Epithelial cell of prostate (primary cell): ENCODE measurements around the gene AANAT.

Experiments
- DNase-seq: peaks from one replicate; pipeline ENCODE4 v3.0.0-alpha.2; 2011; ENCODE audit warnings: low read depth, low spot score
- H3K27ac ChIP-seq: fragments of 450-650 bp; 2 replicates; pipeline ENCODE4 v1.5.1; 2017; ENCODE audit warnings: mild to moderate bottlenecking

The AANAT gene

DNA sequence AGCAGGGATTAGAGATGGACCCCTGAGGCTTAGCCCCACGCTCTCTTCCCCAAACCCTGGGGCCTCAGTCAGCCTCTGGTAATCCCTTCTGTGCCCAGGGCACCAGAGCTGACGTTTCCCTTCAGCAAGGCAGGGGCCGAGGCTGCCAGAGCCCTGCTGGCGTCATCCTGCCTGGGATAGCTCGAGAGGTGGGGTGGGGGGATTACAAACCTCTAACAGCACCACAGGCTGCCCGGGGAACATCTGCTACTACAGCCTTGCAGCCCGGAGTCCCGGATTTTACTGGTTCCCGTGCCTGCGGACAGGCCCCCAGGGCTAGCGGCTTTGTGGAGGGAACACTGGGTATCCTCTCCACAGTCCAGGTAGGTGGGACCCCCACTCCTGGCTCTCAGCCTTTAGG lies at the start of gene AANAT:
Gene AANAT (plus strand): TSS at position 238 of the 400 bp plus-strand sequence. CDS start 1,144 bp downstream, outside the sequence.
- no peak within 1 kb of the TSS for H3K27ac ChIP-seq
- DNase-seq: no peak

DNA sequence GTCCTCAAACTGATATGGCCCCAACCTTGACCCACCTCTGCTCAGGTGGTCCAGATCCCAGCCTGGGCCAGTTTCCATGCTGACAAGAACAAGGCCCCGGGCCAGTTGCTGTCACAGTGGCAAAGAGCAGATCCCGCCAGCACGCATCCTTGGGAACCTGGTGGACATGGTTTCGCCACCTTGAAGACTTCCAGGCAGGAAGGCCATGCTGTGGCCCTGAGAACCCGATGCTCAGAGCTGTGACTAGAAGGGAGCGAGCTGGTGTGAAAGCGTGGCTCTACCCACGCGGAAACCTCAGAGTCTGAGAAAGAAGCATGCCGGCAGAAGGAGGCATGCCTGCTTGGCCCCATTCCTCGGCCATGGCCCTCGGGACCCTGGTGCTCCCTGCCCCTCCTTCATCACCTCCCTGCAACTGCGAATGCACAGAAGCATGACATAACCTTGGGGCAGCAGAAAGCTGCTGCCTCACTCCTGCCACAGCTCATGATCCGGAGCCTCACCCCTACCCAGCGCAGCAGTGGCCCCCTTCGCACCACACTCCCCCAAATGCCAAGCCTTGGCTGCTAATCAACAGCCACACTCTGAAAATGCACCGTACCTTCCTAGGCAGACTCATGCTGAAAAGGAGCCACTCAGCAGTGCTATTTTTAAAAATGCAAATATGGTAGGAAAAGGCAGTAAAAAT lies 47.7 kb upstream of the AANAT start:
- DNase-seq: no peak
- no peak overlapping the region for H3K27ac ChIP-seq

GRCh38 chr17:76420356-76421043 lies 46.9 kb upstream of the AANAT start:
- H3K27ac ChIP-seq: no peak overlapping the region
- no peak for DNase-seq

- H3K27ac ChIP-seq: no peak overlapping the region
- DNase-seq: no peak
These were observed 46.4 kb upstream of the AANAT start for GRCh38 chr17:76421044-76421407.

DNA sequence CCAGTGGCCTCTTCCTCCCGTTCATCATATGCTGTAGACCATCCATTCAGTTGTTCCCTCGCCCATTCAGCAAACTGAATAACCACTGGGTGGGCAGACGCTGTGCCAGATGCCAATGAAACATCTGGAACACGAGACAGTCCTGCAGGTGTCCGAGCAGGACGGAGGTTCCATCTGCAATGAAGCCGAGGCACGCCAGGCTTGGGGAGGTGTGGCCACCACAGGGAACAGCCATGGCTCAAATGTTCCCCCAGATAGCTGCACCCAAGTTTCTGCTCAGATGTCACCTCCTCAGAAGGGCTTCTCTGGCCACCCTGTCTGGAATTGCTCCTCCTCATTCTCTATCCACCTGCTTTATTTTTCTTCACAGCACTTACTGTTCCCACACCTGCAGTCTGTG lies 45.0 kb upstream of the AANAT start:
- no peak overlapping the region for H3K27ac ChIP-seq
- DNase-seq: no peak

GRCh38 chr17:76422860-76423259 lies 44.5 kb upstream of the AANAT start:
- no peak for DNase-seq
- H3K27ac ChIP-seq: no peak overlapping the region

DNA sequence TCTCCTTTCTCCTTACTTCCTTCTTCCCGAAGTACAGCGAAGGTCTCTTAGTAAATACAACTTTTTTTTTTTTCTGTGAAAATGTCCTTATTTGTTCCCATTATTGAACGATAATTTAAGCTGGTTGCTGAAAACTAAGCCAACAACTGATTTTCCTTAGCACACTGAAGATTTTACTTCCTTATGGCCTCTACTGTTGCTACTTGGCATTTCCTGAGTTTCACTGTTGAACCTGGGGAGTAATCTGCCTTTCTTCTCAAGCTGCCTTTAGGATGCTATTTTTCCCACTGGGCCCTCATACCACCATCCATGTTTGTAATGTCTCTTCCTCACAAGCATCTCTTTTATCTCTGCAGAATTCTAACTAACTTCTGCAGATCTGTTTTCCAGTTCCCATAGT lies 40.5 kb upstream of the AANAT start:
- DNase-seq: no peak

DNA sequence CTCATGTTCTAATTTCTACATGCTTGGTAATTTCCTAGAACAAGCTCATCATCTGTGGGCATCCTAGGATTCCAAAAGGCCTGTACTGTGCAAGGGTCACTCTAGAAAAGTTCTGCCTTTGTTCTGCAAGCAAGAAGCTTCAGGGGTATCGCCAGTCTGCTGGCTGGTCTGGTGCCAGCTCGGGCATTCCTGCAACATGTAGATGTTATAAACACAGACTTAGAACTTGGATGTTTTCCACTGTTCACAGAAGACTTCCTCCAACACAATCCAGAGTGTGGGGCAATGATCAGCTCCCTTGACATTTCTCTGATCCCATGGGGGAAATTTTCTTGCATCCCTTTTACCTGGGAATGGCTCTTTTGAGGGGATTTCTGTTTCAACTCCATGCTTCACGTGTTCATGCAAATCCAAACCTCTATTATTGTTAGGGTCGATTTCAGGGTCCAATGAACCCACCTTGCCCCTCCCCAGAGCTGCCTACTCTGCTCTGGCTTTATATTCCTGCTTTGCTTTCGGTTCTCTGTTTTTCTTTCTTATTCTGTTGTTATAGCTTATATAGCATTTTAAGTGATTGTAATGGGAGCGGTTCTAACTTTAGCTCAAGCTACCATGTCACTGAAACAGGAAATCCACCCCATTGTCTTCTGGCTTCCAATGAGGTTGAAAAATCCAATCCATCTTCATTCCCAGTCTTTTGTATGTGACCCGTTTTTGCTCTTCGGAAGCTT lies 39.7 kb upstream of the AANAT start:
- H3K27ac ChIP-seq: no peak overlapping the region
- no peak for DNase-seq

More for the DNA sequence above, 40.5 kb upstream of the AANAT start:
- no peak overlapping the region for H3K27ac ChIP-seq

DNA sequence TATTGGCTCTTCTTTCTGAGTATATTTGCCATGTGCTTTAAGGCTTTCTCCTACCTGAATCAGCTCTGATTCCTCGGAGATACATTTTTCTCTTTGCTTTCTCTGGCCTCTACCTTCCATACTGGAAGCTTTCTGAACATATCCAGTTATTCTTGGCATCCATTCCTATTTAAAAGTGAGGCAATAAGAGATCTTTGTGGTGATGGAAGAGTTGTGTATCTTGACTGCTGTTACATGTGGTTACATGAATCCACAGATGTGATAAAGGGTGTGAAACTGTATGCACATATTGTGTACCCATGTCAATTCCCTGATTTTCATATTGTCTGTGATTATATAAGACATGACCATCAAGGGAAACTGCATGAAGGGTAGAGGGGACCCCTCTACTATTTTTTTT lies 38.9 kb upstream of the AANAT start:
- no peak for DNase-seq
- no peak overlapping the region for H3K27ac ChIP-seq

DNA sequence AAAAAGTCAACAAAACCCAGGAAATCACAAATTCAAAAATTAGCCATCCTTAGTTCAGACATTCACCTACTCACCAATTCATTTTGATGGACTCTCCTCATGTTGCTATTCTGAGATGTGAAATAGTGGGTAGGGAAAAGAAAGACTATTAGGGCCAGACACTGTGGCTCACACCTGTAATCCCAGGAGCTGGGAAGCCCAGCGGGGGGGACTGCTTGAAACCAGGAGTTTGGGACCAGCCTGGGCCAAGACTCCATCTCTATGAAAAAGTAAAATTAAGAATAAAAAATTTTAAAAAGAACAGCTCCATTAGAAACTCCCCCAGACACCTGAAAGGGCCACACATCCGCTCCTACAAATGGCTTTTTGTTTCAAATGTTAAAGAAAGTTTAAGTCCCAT lies 35.9 kb upstream of the AANAT start:
- DNase-seq: no peak
- no peak overlapping the region for H3K27ac ChIP-seq

DNA sequence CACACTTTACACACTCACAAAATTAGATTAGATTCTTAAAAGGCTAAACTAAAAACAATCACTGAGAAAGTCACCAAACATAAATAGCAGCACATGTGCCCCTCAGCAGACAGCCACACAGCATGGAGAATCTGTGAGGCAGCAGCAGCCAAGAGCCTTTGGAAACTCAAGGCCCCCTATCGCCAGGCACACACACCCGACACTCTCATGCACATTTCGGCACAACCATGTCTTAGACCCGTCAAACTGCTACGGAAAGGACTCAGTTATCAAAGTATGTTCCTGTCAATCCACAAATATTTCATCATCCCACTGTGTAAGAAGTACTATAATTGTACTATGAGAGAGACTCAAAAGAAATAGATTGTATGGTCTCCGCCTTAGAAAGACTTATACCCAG lies 35.4 kb upstream of the AANAT start:
- DNase-seq: no peak
- H3K27ac ChIP-seq: no peak overlapping the region

GRCh38 chr17:76432712-76433336 lies 34.6 kb upstream of the AANAT start:
- no peak for DNase-seq

DNA sequence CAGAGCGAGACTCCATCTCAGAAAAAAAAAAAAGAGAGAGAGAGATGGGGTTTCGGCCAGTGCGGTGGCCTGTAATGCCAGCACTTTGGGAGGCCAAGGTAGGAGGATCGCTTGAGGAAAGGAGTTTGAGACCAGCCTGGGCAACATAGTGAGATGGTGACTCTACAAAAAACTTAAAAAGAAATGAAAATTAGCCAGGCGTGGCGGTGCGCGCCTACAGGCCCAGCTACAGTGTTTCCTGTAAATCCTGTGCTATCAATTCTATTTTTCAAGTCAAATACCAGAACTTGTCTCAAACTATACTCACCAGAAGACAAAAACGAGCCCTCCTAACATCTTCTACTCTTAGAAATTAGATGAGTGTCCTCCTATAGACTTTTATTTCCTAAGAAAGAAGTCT lies 33.7 kb upstream of the AANAT start:
- no peak overlapping the region for H3K27ac ChIP-seq

More at GRCh38 chr17:76432712-76433336, 34.6 kb upstream of the AANAT start:
- no peak overlapping the region for H3K27ac ChIP-seq

GRCh38 chr17:76434870-76435269 lies 32.5 kb upstream of the AANAT start:
- DNase-seq: no peak
- H3K27ac ChIP-seq: no peak overlapping the region

More for the DNA sequence above, 33.7 kb upstream of the AANAT start:
- no peak for DNase-seq

DNA sequence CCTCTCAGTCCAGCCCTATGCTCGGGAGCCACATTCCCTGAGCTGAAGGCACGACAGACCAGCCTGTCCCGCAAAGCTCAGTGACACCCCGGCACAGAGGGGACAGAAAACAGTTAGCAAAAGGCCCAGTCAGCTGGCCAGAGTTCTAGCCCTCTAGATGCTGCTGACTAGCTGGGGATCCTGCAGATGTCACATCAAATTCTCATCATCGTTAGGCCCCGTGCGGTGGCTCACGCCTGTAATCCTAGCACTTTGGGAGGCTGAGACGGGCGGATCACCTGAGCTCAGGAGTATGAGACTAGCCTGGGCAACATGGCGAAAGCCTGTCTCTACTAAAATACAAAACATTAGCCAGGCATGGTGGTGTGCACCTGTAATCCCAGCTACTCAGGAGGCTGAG lies 31.7 kb upstream of the AANAT start:
- H3K27ac ChIP-seq: no peak overlapping the region
- DNase-seq: no peak

- no peak overlapping the region for H3K27ac ChIP-seq
- DNase-seq: no peak
These were observed 29.7 kb upstream of the AANAT start for GRCh38 chr17:76437467-76438402.

GRCh38 chr17:76438906-76439305 lies 28.5 kb upstream of the AANAT start:
- no peak for DNase-seq
- no peak overlapping the region for H3K27ac ChIP-seq

- no peak overlapping the region for H3K27ac ChIP-seq
- DNase-seq: no peak
These were observed 28.0 kb upstream of the AANAT start for GRCh38 chr17:76439314-76439928.

DNA sequence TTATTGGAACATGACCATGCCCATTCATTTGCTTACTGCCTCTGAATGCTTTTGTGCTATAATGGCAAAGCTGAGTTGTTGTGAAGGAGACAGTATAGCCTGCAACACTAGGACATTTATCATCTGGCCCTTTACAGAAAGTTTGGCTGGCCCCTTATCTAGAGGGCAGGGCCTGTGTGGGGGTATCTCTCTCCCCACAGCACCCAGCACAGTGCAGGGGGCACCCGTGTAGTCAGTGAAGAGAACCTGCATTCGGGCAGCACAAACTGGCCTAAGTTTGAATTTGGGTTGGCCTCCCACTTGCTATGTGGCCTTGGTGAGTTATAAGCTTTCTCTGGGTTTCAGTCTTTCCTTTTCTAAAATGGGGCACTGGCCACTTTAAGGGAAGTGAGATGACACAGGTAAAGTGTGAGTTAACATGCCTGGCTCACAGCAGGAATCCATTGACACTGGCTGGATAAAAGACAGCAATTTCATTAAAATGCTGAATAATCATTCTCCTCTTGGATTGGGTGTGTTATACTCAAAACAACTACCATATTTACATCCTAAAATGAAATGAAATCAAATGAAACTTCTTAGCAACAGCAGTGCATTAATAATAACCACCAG lies 26.5 kb upstream of the AANAT start:
- DNase-seq: no peak
- no peak overlapping the region for H3K27ac ChIP-seq
